ENCODE data around the gene TTLL10.

The TTLL10 gene

GRCh38 chr1:1223891-1224290 is 50.2 kb downstream of the TTLL10 start:
- no peak for DNase-seq (ENCODE audit: low read depth)

- DNase-seq (ENCODE audit: low read depth), result no peak
Measured at GRCh38 chr1:1225238-1225845, 51.7 kb downstream of the TTLL10 start.

GRCh38 chr1:1225913-1226312 is 52.2 kb downstream of the TTLL10 start:
- DNase-seq (ENCODE audit: low read depth), result no peak

GRCh38 chr1:1226566-1227362 is 53.1 kb downstream of the TTLL10 start:
- no peak for DNase-seq (ENCODE audit: low read depth)

- no peak for DNase-seq (ENCODE audit: low read depth)
Measured at GRCh38 chr1:1227386-1227785, 53.7 kb downstream of the TTLL10 start.

GRCh38 chr1:1228187-1228586 is 54.5 kb downstream of the TTLL10 start:
- no peak for DNase-seq (ENCODE audit: low read depth)

GRCh38 chr1:1228596-1229321 is 55.1 kb downstream of the TTLL10 start:
- DNase-seq (ENCODE audit: low read depth), result peak; percentile 42

GRCh38 chr1:1229770-1230169 is 56.1 kb downstream of the TTLL10 start:
- no peak for DNase-seq (ENCODE audit: low read depth)

GRCh38 chr1:1230656-1231399 is 57.1 kb downstream of the TTLL10 start:
- DNase-seq (ENCODE audit: low read depth), result peak; percentile 75

GRCh38 chr1:1231400-1232207 is 57.9 kb downstream of the TTLL10 start, which contains the start of gene SDF4:
SDF4 (minus strand) TSS chr1:1232001; CDS start chr1:1228772, 3,229 bp downstream.
- peak; percentile 95 for DNase-seq (ENCODE audit: low read depth)

- DNase-seq (ENCODE audit: low read depth), result no peak
Measured at GRCh38 chr1:1232208-1232795, 58.6 kb downstream of the TTLL10 start, which contains the start of gene B3GALT6. B3GALT6 (plus strand) TSS chr1:1232237; CDS start chr1:1232279, 42 bp downstream.

- no peak for DNase-seq (ENCODE audit: low read depth)
Measured at GRCh38 chr1:1232796-1233566, 59.3 kb downstream of the TTLL10 start.

- no peak for DNase-seq (ENCODE audit: low read depth)
Measured at GRCh38 chr1:1233567-1233892, 59.9 kb downstream of the TTLL10 start.

GRCh38 chr1:1234180-1234808 is 60.6 kb downstream of the TTLL10 start:
- DNase-seq (ENCODE audit: low read depth), result no peak

GRCh38 chr1:1235016-1235744 is 61.5 kb downstream of the TTLL10 start:
- DNase-seq (ENCODE audit: low read depth), result no peak

- DNase-seq (ENCODE audit: low read depth), result no peak
Measured at GRCh38 chr1:1236176-1236763, 62.6 kb downstream of the TTLL10 start.

- DNase-seq (ENCODE audit: low read depth), result no peak
Measured at GRCh38 chr1:1236945-1237873, 63.5 kb downstream of the TTLL10 start.
